Cardiac muscle cell (in vitro differentiated cells and primary cell): ENCODE measurements around the gene VAV3. TPM values are rescaled to one million over a fixed set of nuclear protein-coding genes. Genes with fewer than 3 reads are reported as not detected.

ENCODE experiments used
- DNase-seq, 2 donors: peaks; one replicate each; pipeline versions ENCODE4 v3.0.0 to v3.0.0-alpha.2; 2010 to 2017; ENCODE audit warnings: low read depth in 1 of 2, low spot score in 1 of 2
- H3K27ac ChIP-seq: fragments of 200-600 bp; sonication (generic); 2 replicates; pipeline ENCODE4 v1.5.1; 2016
- H3K27me3 ChIP-seq: fragments of 200-600 bp; sonication (generic); 2 replicates; pipeline ENCODE4 v1.6.0; 2016; ENCODE audit warnings: control low read depth
- H3K36me3 ChIP-seq: fragments of 200-600 bp; sonication (generic); 2 replicates; pipeline ENCODE4 v1.5.1; 2016; ENCODE audit warnings: control low read depth
- H3K4me1 ChIP-seq: fragments of 200-600 bp; sonication (generic); 2 replicates; pipeline ENCODE4 v1.8.1; 2017; ENCODE audit warnings: low read depth, mild to moderate bottlenecking, mixed run types
- H3K4me3 ChIP-seq: fragments of 200-600 bp; sonication (generic); 2 replicates; pipeline ENCODE4 v1.5.1; 2016; ENCODE audit warnings: mild to moderate bottlenecking
- H3K9me3 ChIP-seq: fragments of 200-600 bp; sonication (generic); 2 replicates; pipeline ENCODE4 v1.5.1; 2017; ENCODE audit warnings: low read depth, mild to moderate bottlenecking, control low read depth
- polyA plus RNA-seq: library from polyadenylated mRNA; unstranded; fragments of >200 nt; fragmentation: Nextera tagmentation; extraction: Ambion mirVana; gene quantifications from 2 replicates; pipeline ENCODE4 v1.2.1, GENCODE V29; 2016
- total RNA-seq: library from RNA; depleted of rRNA; stranded (reverse); fragments of >200 nt; gene quantifications from 2 replicates; pipeline ENCODE4 v1.2.3, GENCODE V29; 2016
- TF ChIP-seq, protein P1 (sequence below): IDR thresholded peaks from 2 replicates; pipeline ENCODE4 v1.5.1; 2012; ENCODE audit warnings: low read depth, mild to moderate bottlenecking, low read length

VAV3 gene
- total and polyA plus RNA-seq, 2 experiments from 2014 or later = 0.33 to 0.86 TPM

DNA sequence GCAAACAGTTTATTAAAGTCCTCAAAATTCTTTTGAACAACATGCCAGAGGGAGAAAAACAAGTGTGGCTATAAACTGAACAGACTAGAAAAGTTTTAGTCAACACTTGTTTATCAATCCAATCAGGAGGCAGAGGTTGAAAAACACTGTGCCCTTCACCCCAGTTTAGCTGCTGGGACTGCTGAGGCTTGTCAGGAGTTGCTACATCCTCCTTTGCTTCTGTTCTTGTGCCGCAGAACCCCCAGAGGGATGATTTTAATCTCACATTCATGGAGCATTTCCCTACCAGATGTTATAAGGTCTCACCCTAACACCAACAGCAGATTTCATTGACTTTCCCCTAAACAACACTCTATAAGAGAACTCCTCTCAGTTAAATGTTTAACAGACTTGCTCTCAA lies 321.2 kb downstream of the VAV3 start:
- Histone ChIP-seq H3K27me3 (no peaks in the 10 kb centered on the region), H3K4me3 (no peak overlapping the region), H3K36me3 (no peaks in the 10 kb centered on the region), H3K4me1 (no peaks in the 10 kb centered on the region), H3K27ac (no peak overlapping the region), H3K9me3 (no peaks in the 10 kb centered on the region)
- TF ChIP-seq, protein P1, sequence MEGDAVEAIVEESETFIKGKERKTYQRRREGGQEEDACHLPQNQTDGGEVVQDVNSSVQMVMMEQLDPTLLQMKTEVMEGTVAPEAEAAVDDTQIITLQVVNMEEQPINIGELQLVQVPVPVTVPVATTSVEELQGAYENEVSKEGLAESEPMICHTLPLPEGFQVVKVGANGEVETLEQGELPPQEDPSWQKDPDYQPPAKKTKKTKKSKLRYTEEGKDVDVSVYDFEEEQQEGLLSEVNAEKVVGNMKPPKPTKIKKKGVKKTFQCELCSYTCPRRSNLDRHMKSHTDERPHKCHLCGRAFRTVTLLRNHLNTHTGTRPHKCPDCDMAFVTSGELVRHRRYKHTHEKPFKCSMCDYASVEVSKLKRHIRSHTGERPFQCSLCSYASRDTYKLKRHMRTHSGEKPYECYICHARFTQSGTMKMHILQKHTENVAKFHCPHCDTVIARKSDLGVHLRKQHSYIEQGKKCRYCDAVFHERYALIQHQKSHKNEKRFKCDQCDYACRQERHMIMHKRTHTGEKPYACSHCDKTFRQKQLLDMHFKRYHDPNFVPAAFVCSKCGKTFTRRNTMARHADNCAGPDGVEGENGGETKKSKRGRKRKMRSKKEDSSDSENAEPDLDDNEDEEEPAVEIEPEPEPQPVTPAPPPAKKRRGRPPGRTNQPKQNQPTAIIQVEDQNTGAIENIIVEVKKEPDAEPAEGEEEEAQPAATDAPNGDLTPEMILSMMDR = no peak
- no peak for DNase-seq

DNA sequence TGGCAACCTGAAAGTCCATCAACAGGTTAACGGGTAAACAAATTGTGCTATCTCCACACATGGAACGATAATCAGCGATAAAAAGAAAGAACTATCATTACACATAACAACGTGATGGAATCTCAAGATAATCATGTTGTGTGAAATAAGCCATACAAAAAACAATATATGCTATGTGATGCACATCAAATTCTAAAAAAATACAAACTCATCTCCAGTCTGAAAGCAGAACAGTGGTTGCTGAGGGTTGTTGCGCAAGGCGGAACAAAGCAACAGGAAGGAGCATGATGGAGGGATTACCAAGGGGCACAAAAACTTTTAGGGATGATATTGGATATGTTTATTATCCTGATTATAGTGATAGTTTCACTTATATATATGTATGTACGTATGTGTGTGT lies 324.8 kb downstream of the VAV3 start:
- TF ChIP-seq, protein P1 = no peak
- no peaks in the 10 kb centered on the region for H3K36me3 ChIP-seq
- no peaks in the 10 kb centered on the region for H3K4me1 ChIP-seq
- no peaks in the 10 kb centered on the region for H3K27me3 ChIP-seq
- H3K9me3 ChIP-seq = no peaks in the 10 kb centered on the region
- H3K27ac ChIP-seq = no peak overlapping the region
- DNase-seq = no peak
- H3K4me3 ChIP-seq = no peak overlapping the region

- no peaks in the 10 kb centered on the region for H3K4me1 ChIP-seq
- TF ChIP-seq, protein P1 = no peak
- no peaks in the 10 kb centered on the region for H3K27me3 ChIP-seq
- H3K27ac ChIP-seq = no peak overlapping the region
- DNase-seq = no peak
- H3K9me3 ChIP-seq = no peaks in the 10 kb centered on the region
- H3K36me3 ChIP-seq = no peaks in the 10 kb centered on the region
- H3K4me3 ChIP-seq = no peak overlapping the region
These were observed 327.9 kb downstream of the VAV3 start for GRCh38 chr1:107637101-107637500.

DNA sequence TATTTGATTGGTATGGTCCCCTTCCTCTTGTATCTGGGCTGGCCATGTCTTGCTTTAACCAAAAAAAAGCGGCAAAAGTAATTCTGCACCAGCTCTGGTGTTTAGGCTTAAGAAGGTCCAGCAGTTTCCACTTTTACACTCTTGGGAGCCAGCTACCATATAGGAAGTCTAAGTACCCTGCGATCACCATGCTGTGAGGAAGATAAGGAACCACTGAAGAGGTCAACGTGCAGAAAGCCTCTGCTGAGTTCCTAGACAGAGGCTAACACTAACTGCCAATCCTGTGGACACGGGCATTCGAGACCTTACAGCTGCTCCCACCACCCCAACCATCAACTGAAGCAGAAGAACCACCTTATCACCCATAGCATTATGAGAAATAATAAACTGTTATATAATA lies 331.4 kb downstream of the VAV3 start:
- Histone ChIP-seq H3K36me3 (no peaks in the 10 kb centered on the region), H3K27ac (no peak overlapping the region), H3K4me3 (no peak overlapping the region), H3K27me3 (no peaks in the 10 kb centered on the region), H3K4me1 (no peaks in the 10 kb centered on the region), H3K9me3 (no peaks in the 10 kb centered on the region)
- no peak for DNase-seq
- TF ChIP-seq, protein P1 = no peak

DNA sequence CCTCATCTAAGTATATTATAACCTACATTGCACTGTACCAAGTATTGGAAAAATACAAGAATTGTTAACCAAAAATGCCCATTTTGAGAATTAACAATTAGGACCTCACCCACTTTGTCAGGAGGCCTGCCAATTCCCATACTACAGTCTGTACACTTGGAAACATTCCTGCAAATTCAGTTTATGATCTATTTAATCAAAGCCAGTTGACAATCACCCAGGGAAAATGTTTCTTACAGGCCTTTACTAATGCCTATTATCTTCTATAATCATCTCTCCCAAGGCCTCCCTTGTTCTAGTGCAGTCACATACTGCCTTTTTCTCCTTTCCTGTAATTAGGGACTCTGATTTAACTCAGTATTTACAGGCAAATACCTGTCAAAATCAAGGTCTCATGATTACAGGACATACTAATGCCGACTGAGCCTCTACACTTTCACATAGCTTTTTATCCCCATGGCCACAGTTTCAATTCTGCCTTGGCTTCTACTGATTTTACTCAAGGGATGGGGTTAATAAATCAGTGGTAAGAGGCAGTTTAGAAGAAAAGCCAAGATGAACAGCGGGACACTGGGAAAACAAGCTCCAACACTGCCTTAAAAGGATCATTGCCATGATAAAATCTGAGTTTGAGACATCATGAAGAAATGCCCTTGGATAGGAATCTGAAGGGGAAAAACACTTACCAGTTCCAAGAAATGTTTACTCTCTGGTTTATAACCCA lies 338.7 kb downstream of the VAV3 start:
- Histone ChIP-seq H3K9me3 (no peaks in the 10 kb centered on the region), H3K4me1 (no peaks in the 10 kb centered on the region), H3K27ac (no peak overlapping the region), H3K36me3 (no peaks in the 10 kb centered on the region), H3K27me3 (no peaks in the 10 kb centered on the region), H3K4me3 (no peak overlapping the region)
- DNase-seq = no peak
- TF ChIP-seq, protein P1 = no peak
